Loucy (cell line): ENCODE results near the gene RMND5A.
"Not testable (repeated sequence)": the region's sequence is repeated elsewhere in the genome, so short reads cannot be mapped to it uniquely, and the experiment has no call there.

Source experiments
- H2AFZ ChIP-seq: fragments of 200-600 bp; sonication (generic); 2 replicates; pipeline ENCODE4 v1.6.0; 2016; ENCODE audit warnings: antibody characterized with exemption, mild to moderate bottlenecking, low read length, moderate library complexity
- H3F3A ChIP-seq: fragments of 200-600 bp; 2 replicates; pipeline ENCODE4 v1.6.0; 2016; ENCODE audit warnings: antibody characterized with exemption, low read depth, mild to moderate bottlenecking
- H3K27me3 ChIP-seq: fragments of 200-600 bp; sonication (generic); 2 replicates; pipeline ENCODE4 v1.6.1; 2014; ENCODE audit warnings: low read length, mild to moderate bottlenecking; ENCODE audit not compliant: insufficient read depth, poor library complexity, severe bottlenecking
- H3K36me3 ChIP-seq: fragments of 200-600 bp; sonication (generic); 2 replicates; pipeline ENCODE4 v1.6.1; 2016; ENCODE audit warnings: low read length; ENCODE audit not compliant: insufficient read depth
- H3K4me1 ChIP-seq: fragments of 200-600 bp; sonication (generic); 2 replicates; pipeline ENCODE4 v1.5.1; 2014; ENCODE audit warnings: low read length, mild to moderate bottlenecking; ENCODE audit not compliant: insufficient read depth, poor library complexity, severe bottlenecking
- H3K4me2 ChIP-seq: fragments of 200-600 bp; sonication (generic); 2 replicates; pipeline ENCODE4 v1.6.0; 2014; ENCODE audit warnings: antibody characterized with exemption, low read length, low read depth, mild to moderate bottlenecking; ENCODE audit not compliant: poor library complexity, severe bottlenecking
- H3K4me3 ChIP-seq: fragments of 200-600 bp; sonication (generic); 2 replicates; pipeline ENCODE4 v1.5.1; 2014; ENCODE audit warnings: low read length, mild to moderate bottlenecking, mixed read lengths; ENCODE audit not compliant: poor library complexity, severe bottlenecking
- H3K79me2 ChIP-seq: fragments of 200-600 bp; sonication (generic); 2 replicates; pipeline ENCODE4 v1.6.1; 2014; ENCODE audit warnings: low read length; ENCODE audit not compliant: insufficient read depth
- H3K9ac ChIP-seq: fragments of 200-600 bp; sonication (generic); 2 replicates; pipeline ENCODE4 v1.6.0; 2014; ENCODE audit warnings: mild to moderate bottlenecking, low read depth, low read length, moderate library complexity; ENCODE audit not compliant: poor library complexity, severe bottlenecking
- H3K9me2 ChIP-seq: fragments of 200-600 bp; sonication (generic); replicated peaks from 2 replicates; pipeline ENCODE4 v1.6.1; 2016; ENCODE audit warnings: low read depth, low read length, mixed read lengths
- H3K9me3 ChIP-seq: fragments of 200-600 bp; sonication (generic); 2 replicates; pipeline ENCODE4 v1.6.1; 2014; ENCODE audit warnings: mild to moderate bottlenecking, antibody characterized with exemption, low read length, low read depth; ENCODE audit not compliant: insufficient read depth
- H4K20me1 ChIP-seq: fragments of 200-600 bp; sonication (generic); 2 replicates; pipeline ENCODE4 v1.6.0; 2014; ENCODE audit warnings: antibody characterized with exemption, low read length, mild to moderate bottlenecking; ENCODE audit not compliant: insufficient read depth, poor library complexity, severe bottlenecking
- CTCF ChIP-seq: fragments of 200-600 bp; sonication (generic); conservative IDR thresholded peaks from 2 replicates; pipeline ENCODE4 v1.5.1; 2014; ENCODE audit warnings: mild to moderate bottlenecking, antibody characterized with exemption, low read length
- EZH2phosphoT487 ChIP-seq: fragments of 200-600 bp; IDR thresholded peaks from 2 replicates; pipeline ENCODE4 v1.6.1; 2018; ENCODE audit warnings: antibody characterized with exemption, mild to moderate bottlenecking, moderate library complexity, borderline replicate concordance

Gene RMND5A

DNA sequence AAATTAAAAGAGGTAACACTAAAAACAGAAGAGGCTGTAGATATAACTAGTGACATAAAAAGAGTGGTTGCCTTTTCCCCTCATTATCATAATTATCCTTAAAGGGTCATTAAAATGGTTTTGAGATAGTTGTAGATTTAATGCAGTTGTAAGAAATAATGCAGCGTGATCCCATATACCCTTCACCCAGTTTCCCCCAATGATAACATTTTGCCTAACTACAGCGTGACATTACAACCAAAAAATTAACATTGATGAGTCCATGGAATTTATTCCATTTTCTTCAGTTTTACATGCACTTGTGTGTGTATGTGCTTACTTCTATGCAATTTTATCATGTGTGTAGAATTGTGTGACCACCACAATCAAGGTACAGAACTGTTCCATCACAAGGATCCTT, 13.2 kb upstream of the RMND5A start:
- H2AFZ ChIP-seq: no peak overlapping the region
- no peaks in the 10 kb centered on the region for H3K9me3 ChIP-seq
- no peaks in the 10 kb centered on the region for H3K27me3 ChIP-seq
- H4K20me1 ChIP-seq: no peaks in the 10 kb centered on the region
- H3K9ac ChIP-seq: no peak overlapping the region
- H3K4me3 ChIP-seq: no peak overlapping the region
- no peaks in the 10 kb centered on the region for H3K9me2 ChIP-seq
- H3K79me2 ChIP-seq: no peaks in the 10 kb centered on the region
- H3F3A ChIP-seq: no peaks in the 10 kb centered on the region
- H3K4me2 ChIP-seq: no peak overlapping the region
- H3K36me3 ChIP-seq: no peaks in the 10 kb centered on the region
- TF ChIP-seq CTCF: no peak
- no peak for TF ChIP-seq EZH2phosphoT487
- H3K4me1 ChIP-seq: no peaks in the 10 kb centered on the region

DNA sequence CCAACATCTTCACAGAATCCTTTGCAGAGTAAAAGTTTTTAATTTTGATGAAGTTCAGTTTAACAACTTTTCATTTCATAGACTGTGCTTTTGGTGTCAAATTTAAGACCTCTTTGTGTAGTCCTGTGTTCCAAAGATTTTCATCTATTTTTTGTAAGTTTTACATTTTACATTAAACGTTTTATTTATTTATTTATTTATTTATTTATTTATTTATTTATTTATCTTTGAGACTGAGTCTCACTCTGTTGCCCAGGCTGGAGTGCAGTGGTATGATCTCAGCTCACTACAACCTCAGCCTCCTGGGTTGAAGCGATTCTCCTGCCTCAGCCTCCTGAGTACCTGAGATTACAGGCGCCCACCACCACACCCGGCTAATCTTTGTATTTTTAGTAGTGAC, 12.0 kb upstream of the RMND5A start:
- H3K9me3 ChIP-seq, H3K36me3 ChIP-seq, H3K79me2 ChIP-seq, H3K4me2 ChIP-seq, H3K4me1 ChIP-seq, H3K9ac ChIP-seq, H2AFZ ChIP-seq, H3K4me3 ChIP-seq, H3K9me2 ChIP-seq, H3K27me3 ChIP-seq, H3F3A ChIP-seq, H4K20me1 ChIP-seq: not testable (repeated sequence)

- H3K79me2 ChIP-seq, H2AFZ ChIP-seq, H3K9me2 ChIP-seq, H4K20me1 ChIP-seq, H3K27me3 ChIP-seq, H3K4me2 ChIP-seq, H3K9ac ChIP-seq, H3K36me3 ChIP-seq, H3K9me3 ChIP-seq, H3K4me3 ChIP-seq, H3K4me1 ChIP-seq, H3F3A ChIP-seq: not testable (repeated sequence)
Observed at GRCh38 chr2:86714579-86715173, 5.4 kb upstream of the RMND5A start.

DNA sequence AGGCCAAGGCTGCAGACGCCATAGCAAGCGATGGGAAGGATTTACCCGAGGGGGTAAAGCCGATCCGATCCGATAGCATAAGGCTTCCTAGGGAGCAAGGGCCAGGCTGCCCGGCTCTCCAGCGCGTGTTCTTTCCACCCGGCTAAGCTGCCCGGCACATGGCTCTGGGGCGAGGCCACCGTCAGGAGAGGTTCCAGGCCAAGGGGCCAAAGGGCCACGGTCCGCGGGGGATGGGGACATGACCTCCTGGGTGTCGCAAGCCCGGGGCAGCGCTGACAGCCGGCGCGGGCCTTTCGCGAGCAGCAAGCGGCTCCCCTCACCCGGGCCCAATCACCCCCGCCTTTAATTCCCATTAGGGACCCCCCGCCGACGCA, 841 bp upstream of the RMND5A start:
- H3K36me3 ChIP-seq, H3F3A ChIP-seq, H3K9me2 ChIP-seq, H2AFZ ChIP-seq, H3K27me3 ChIP-seq, H3K9me3 ChIP-seq, H4K20me1 ChIP-seq, H3K4me1 ChIP-seq: not testable (repeated sequence)
- peak overlapping the region; percentile 88 for H3K4me3 ChIP-seq
- peaks cover 12% of the 10 kb centered on the region for H3K79me2 ChIP-seq
- H3K4me2 ChIP-seq: peak overlapping the region; percentile 56
- peak overlapping the region; percentile 48 for H3K9ac ChIP-seq

- peaks cover 12% of the 10 kb centered on the region for H3K79me2 ChIP-seq
- peak overlapping the region; percentile 86 for H3K4me2 ChIP-seq
- not testable (repeated sequence) for H3K9me2 ChIP-seq, H4K20me1 ChIP-seq, H3F3A ChIP-seq, H3K36me3 ChIP-seq, H3K27me3 ChIP-seq, H3K4me1 ChIP-seq, H3K9me3 ChIP-seq, H2AFZ ChIP-seq
- H3K9ac ChIP-seq: peak overlapping the region; percentile 73
- H3K4me3 ChIP-seq: peak overlapping the region; percentile 88
Observed at GRCh38 chr2:86720540-86721320, 639 bp downstream of the RMND5A start.

DNA sequence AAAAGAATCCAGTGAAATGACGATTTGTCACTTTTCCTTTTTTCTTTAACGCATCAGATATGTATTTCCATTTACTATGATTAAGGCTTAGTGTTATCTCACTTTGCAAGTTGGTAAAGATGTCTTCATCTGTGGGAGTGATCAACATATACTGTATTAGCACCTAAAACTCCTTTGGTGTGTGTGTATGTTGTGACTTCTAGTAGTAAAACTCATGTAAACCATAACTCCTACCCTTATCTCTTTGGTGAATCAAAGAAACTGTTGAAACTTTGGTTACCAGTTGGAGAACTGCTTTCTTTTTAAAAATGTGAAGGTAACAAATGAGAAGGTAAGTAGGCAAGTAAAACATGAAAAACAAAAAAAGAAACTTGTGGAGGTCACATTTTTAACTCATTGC, 5.6 kb downstream of the RMND5A start:
- not testable (repeated sequence) for H3F3A ChIP-seq, H3K27me3 ChIP-seq, H4K20me1 ChIP-seq, H3K9ac ChIP-seq, H3K4me1 ChIP-seq, H2AFZ ChIP-seq, H3K9me2 ChIP-seq, H3K9me3 ChIP-seq, H3K36me3 ChIP-seq, H3K4me3 ChIP-seq
- H3K4me2 ChIP-seq: peak overlapping the region; percentile 31
- H3K79me2 ChIP-seq: peaks cover 29% of the 10 kb centered on the region
